Measurements from ENCODE around the gene ADRA2A. TPM values are rescaled to one million over a fixed set of nuclear protein-coding genes. Genes with fewer than 3 reads are reported as not detected.

The ADRA2A gene
- total and polyA plus RNA-seq, 10 of the 15 experiments (the other 5 are each of a cell fraction or from before 2014, with no cell fraction given) = 0.08 TPM; not detected in 9

DNA sequence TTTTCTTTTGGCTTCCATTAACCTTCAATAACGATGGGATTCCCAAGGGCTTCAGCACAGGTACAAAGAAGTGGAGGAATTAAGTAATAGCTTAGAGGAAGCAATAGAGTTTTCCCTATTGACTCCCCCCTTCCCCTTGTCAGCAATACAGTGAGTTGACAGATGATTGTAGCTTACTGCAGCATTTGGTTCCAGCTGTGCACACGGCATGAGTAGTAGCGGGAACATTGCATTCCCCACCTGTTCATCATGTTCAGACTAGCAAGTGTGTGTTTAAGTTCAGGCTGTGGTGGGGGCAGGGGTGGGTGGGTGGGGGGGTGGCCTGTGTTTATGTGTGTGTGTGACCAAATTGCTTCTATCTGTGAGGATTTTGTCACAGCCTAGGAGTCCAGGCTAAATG, 4.6 kb upstream of the ADRA2A start:
- CTCF ChIA-PET = interaction anchor here (0.6 kb wide), 1 partner anchor 1094 kb away, joined by 3 read pairs; no protein-coding TSS in a partner anchor
- no TSS peak for BruUV-seq (replicated peaks)

More for the DNA sequence above, 4.6 kb upstream of the ADRA2A start:
- RAD21 ChIA-PET (ENCODE audit: unreplicated experiment) = no interaction called here
- ATAC-seq (no peak), FAIRE-seq (no peak), DNase-seq (ENCODE audit: low read depth, low spot score) (no peak)
- in situ Hi-C loops (cut with MboI) = no loop called here
- peaks cover 10 to 16% of the 10 kb centered on the region in 2 experiments for H3K27me3 ChIP-seq (replicated peaks in 1 of 2; ENCODE audit: control insufficient read depth in 2 of 2, insufficient read depth in 2 of 2, low read length in 1 of 2)
- SMC1A ChIA-PET (ENCODE audit: uncharacterized antibody, unreplicated experiment) = interaction anchor here (0.8 to 1.9 kb wide), 2 partner anchors 11 to 16 kb away, joined by 3 to 5 read pairs; no protein-coding TSS in a partner anchor
- no peak overlapping the region for H3K4me2 ChIP-seq (ENCODE audit: control insufficient read depth, insufficient read depth)
- TF ChIP-seq, protein P1, sequence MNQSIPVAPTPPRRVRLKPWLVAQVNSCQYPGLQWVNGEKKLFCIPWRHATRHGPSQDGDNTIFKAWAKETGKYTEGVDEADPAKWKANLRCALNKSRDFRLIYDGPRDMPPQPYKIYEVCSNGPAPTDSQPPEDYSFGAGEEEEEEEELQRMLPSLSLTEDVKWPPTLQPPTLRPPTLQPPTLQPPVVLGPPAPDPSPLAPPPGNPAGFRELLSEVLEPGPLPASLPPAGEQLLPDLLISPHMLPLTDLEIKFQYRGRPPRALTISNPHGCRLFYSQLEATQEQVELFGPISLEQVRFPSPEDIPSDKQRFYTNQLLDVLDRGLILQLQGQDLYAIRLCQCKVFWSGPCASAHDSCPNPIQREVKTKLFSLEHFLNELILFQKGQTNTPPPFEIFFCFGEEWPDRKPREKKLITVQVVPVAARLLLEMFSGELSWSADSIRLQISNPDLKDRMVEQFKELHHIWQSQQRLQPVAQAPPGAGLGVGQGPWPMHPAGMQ (IDR thresholded peaks at IDR 0.05; ENCODE audit: borderline replicate concordance) = no peak
- TF ChIP-seq SMAD1 (IDR thresholded peaks at IDR 0.05; ENCODE audit: low read depth, partially characterized antibody) (no peak), TARDBP (IDR thresholded peaks at IDR 0.05; ENCODE audit: borderline replicate concordance) (no peak), ASH2L (IDR thresholded peaks at IDR 0.05; ENCODE audit: borderline replicate concordance, low read depth) (no peak), HCFC1 (IDR thresholded peaks at IDR 0.05; ENCODE audit: low read length) (no peak), DPF2 (IDR thresholded peaks at IDR 0.05) (no peak), NFIC (IDR thresholded peaks at IDR 0.05; ENCODE audit: low read depth, low read length) (no peak), RAD21 (IDR thresholded peaks at IDR 0.05; ENCODE audit: insufficient read depth, low read depth, low read length) (no peak), CBFB (IDR thresholded peaks at IDR 0.05; ENCODE audit: low read depth) (no peak), NFXL1 (IDR thresholded peaks at IDR 0.05; ENCODE audit: borderline replicate concordance) (no peak), POLR2AphosphoS2 (IDR thresholded peaks at IDR 0.05; ENCODE audit: low read depth, low read length) (no peak), CEBPB (IDR thresholded peaks at IDR 0.05; ENCODE audit: borderline replicate concordance in 1 of 2, low read depth in 2 of 2, low read length in 2 of 2) (no peak)
- TF ChIP-seq, protein P2, sequence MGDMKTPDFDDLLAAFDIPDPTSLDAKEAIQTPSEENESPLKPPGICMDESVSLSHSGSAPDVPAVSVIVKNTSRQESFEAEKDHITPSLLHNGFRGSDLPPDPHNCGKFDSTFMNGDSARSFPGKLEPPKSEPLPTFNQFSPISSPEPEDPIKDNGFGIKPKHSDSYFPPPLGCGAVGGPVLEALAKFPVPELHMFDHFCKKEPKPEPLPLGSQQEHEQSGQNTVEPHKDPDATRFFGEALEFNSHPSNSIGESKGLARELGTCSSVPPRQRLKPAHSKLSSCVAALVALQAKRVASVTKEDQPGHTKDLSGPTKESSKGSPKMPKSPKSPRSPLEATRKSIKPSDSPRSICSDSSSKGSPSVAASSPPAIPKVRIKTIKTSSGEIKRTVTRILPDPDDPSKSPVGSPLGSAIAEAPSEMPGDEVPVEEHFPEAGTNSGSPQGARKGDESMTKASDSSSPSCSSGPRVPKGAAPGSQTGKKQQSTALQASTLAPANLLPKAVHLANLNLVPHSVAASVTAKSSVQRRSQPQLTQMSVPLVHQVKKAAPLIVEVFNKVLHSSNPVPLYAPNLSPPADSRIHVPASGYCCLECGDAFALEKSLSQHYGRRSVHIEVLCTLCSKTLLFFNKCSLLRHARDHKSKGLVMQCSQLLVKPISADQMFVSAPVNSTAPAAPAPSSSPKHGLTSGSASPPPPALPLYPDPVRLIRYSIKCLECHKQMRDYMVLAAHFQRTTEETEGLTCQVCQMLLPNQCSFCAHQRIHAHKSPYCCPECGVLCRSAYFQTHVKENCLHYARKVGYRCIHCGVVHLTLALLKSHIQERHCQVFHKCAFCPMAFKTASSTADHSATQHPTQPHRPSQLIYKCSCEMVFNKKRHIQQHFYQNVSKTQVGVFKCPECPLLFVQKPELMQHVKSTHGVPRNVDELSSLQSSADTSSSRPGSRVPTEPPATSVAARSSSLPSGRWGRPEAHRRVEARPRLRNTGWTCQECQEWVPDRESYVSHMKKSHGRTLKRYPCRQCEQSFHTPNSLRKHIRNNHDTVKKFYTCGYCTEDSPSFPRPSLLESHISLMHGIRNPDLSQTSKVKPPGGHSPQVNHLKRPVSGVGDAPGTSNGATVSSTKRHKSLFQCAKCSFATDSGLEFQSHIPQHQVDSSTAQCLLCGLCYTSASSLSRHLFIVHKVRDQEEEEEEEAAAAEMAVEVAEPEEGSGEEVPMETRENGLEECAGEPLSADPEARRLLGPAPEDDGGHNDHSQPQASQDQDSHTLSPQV (IDR thresholded peaks at IDR 0.05) = no peak
- TF ChIP-seq, protein P3, sequence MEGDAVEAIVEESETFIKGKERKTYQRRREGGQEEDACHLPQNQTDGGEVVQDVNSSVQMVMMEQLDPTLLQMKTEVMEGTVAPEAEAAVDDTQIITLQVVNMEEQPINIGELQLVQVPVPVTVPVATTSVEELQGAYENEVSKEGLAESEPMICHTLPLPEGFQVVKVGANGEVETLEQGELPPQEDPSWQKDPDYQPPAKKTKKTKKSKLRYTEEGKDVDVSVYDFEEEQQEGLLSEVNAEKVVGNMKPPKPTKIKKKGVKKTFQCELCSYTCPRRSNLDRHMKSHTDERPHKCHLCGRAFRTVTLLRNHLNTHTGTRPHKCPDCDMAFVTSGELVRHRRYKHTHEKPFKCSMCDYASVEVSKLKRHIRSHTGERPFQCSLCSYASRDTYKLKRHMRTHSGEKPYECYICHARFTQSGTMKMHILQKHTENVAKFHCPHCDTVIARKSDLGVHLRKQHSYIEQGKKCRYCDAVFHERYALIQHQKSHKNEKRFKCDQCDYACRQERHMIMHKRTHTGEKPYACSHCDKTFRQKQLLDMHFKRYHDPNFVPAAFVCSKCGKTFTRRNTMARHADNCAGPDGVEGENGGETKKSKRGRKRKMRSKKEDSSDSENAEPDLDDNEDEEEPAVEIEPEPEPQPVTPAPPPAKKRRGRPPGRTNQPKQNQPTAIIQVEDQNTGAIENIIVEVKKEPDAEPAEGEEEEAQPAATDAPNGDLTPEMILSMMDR (IDR thresholded peaks at IDR 0.05 in 2 of 3, conservative IDR thresholded peaks at IDR 0.05 in 1 of 3; ENCODE audit: control insufficient read depth in 2 of 3, extremely low read depth in 1 of 3, insufficient read depth in 1 of 3, low read depth in 3 of 3, low read length in 3 of 3) = no peak
- TF ChIP-seq, protein P4, sequence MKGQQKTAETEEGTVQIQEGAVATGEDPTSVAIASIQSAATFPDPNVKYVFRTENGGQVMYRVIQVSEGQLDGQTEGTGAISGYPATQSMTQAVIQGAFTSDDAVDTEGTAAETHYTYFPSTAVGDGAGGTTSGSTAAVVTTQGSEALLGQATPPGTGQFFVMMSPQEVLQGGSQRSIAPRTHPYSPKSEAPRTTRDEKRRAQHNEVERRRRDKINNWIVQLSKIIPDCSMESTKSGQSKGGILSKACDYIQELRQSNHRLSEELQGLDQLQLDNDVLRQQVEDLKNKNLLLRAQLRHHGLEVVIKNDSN (IDR thresholded peaks at IDR 0.05; ENCODE audit: borderline replicate concordance, extremely low read length, insufficient read depth, low read depth, low read length) = no peak
- no peak overlapping the region for H3K4me3 ChIP-seq
- intact Hi-C loops (cut with micrococcal nuclease; ENCODE audit: unreplicated experiment) = loop anchor here (10.0 kb wide), 1 partner anchor 327 kb away; no protein-coding TSS in a partner anchor
- H3K4me1 ChIP-seq (ENCODE audit: control insufficient read depth, insufficient read depth, low read length) = no peaks in the 10 kb centered on the region
- 42% methylated on average over 3 of the region's 3 CpGs for WGBS (ENCODE audit: insufficient coverage, insufficient replicate concordance, low lambda C conversion rate, missing lambda C conversion rate)
- no peaks in the 10 kb centered on the region for H3K79me2 ChIP-seq (ENCODE audit: control insufficient read depth, insufficient read depth, low read length)
- no peak overlapping the region for H2AFZ ChIP-seq (ENCODE audit: control insufficient read depth, low read depth, low read length)
- POLR2A ChIA-PET = interaction anchor here (0.6 kb wide), 1 partner anchor 265 kb away, joined by 4 read pairs; no protein-coding TSS in a partner anchor
- H3K27ac ChIP-seq (ENCODE audit: control insufficient read depth, insufficient read depth) = no peak overlapping the region
- no peak overlapping the region for H3K9ac ChIP-seq (ENCODE audit: control insufficient read depth, insufficient read depth, low read length)
- H4K20me1 ChIP-seq (ENCODE audit: control insufficient read depth, insufficient read depth) = no peaks in the 10 kb centered on the region
- H3K9me3 ChIP-seq (replicated peaks; ENCODE audit: control insufficient read depth, insufficient read depth, low read length) = no peaks in the 10 kb centered on the region
- H3K36me3 ChIP-seq (ENCODE audit: control insufficient read depth in 2 of 2, insufficient read depth in 2 of 2, low read length in 1 of 2) = no peaks in the 10 kb centered on the region

Data from GM12878 (cell line).